UCSD-AML1 (cell line): ENCODE measurements around the gene ATP5F1A.
A peak's percentile ranks its signal among the peaks of the same experiment; 100 is the strongest.
"Not testable (repeated sequence)": the region's sequence is repeated elsewhere in the genome, so short reads cannot be mapped to it uniquely, and the experiment has no call there.

Experiments used
- DNase-seq: peaks from one replicate; lab custom pipeline; 2025; ENCODE audit not compliant: unreplicated experiment; lab: John Stamatoyannopoulos, UW

Gene ATP5F1A

GRCh38 chr18:46048641-46049040 lies 49.5 kb downstream of the ATP5F1A start:
- no peak for DNase-seq

GRCh38 chr18:46047369-46047768 lies 50.7 kb downstream of the ATP5F1A start:
- DNase-seq: not testable (repeated sequence)

DNA sequence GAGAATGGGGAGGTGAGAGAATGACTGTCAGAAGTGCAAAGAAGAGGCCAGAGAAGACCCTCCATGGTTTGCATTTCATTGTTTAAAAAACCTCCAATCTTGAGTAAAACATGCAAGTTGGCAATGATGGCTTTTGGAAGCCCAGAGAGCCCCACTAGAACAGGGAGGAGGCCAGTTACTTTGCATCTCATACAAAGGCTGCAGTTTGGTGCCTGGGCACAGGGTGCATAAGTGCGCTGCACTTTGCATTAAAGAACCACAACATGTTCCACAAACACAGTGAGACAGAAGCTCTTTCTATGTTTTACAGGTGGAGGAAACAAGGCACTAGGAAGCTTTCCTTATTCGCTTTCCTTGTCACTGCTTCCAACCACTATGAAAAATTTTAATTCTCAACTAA lies 51.4 kb downstream of the ATP5F1A start:
- DNase-seq: no peak

GRCh38 chr18:46046126-46046525 lies 52.0 kb downstream of the ATP5F1A start:
- DNase-seq: no peak

- DNase-seq: peak; percentile 72
Observed at GRCh38 chr18:46042571-46043123, 55.4 kb downstream of the ATP5F1A start.

GRCh38 chr18:46040747-46041104 lies 57.4 kb downstream of the ATP5F1A start:
- DNase-seq: no peak

DNA sequence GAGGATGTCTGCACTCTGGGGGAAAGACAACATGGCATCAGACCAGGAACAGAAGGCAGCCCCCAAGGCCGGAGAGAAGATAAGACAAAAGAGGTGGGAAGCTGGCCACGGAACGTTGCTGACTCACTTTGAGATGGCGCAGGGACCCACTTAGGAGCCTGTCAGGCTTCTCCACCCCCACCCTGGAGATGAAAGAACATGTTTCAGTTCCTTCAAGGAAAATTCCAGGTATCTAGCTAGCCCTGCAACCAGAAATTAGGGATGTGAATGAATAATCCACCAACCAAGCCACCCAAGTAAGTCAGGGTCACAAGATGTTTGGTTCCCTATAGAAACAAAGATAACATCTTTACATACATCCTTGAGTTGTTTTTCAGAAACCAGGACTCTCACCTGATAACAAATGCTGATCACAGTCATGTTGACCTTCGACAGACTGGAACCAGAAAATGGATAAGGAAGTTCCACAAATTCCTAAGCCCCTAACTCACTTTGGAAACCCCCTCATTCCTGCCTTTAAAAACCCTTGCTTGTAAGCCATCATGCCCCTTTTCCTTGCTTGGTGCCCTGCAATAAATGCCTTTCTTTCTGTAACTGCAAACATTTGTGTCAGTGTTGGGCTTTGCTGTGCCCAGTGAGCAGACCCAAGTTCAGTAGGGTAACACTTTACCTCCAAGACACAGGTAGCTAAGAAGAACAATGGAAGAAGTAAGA lies 57.9 kb downstream of the ATP5F1A start:
- DNase-seq: no peak

DNA sequence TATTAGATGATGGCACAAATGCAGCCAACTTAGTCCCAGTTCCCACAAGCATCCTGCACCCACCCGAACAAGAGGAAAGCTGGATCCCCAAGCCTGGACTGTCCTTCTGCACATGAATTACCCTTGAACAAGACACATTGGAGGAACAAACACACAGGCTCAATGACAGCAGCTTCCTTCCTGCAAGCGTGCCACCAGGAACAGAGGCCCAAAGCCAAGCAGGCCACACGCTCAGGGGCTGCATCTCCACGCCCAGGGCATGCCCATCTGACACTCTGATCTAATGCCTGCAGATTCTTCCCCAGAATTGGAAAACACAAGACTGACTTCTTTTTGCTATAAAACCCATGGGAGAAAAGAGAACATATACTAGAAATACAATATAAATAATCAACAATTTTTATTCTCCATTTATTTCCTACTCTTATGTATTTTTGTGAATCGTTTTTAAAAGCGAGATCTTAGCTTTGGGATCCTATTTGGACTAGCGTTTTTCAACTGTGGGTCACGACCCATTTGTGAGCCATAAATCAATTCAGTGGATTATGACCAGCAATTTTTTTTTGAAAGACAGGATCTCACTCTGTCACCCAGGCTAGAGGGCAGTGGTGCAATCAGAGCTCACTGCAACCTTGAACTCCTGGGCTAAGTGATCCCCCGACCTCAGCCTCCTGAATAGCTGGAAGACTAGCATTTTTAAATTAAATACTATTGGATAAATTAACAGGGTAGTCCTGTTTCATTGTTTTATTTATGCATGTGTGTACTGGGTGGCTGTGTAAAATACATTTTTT lies 60.4 kb downstream of the ATP5F1A start:
- DNase-seq: no peak

- no peak for DNase-seq
Observed at GRCh38 chr18:46035696-46036680, 62.1 kb downstream of the ATP5F1A start.

DNA sequence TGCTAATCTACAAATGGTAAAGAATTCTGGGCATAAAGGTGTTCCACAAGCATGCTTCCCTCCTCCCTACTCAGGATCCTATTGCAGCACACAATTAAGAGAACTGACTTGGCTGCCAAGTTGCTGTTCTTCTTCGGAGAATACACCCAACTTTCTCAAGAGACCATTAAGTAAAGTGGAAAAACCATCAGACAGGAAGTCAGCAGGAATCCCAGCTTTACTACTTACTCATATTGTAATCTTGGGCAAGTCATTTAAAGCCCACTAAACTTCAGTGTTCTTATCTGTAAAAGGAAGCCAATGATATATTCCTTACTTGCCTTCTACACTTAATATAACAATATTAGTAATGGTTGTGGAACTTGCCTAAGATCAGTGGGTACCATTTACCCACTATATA lies 63.9 kb downstream of the ATP5F1A start:
- no peak for DNase-seq

DNA sequence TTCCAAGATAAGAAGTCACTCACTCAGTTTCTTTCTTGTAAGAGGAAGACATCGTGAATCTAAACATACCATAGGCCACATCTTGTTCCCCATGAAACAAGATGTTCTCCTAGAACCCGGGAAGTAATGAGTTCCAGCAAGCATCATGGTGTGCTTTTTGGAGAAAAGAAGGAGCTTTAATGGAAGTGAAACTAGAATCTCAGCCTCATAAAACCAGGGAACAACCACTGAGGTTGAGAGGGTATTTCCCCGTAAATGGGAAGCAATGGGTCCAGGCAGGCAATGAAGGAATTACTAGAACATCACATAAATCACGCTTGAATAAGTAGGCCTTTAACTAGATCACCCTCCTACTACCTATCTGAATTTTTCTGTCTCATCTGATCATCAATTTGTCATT lies 66.4 kb downstream of the ATP5F1A start:
- no peak for DNase-seq
